ENCODE results near the gene ZMAT5.

DNA sequence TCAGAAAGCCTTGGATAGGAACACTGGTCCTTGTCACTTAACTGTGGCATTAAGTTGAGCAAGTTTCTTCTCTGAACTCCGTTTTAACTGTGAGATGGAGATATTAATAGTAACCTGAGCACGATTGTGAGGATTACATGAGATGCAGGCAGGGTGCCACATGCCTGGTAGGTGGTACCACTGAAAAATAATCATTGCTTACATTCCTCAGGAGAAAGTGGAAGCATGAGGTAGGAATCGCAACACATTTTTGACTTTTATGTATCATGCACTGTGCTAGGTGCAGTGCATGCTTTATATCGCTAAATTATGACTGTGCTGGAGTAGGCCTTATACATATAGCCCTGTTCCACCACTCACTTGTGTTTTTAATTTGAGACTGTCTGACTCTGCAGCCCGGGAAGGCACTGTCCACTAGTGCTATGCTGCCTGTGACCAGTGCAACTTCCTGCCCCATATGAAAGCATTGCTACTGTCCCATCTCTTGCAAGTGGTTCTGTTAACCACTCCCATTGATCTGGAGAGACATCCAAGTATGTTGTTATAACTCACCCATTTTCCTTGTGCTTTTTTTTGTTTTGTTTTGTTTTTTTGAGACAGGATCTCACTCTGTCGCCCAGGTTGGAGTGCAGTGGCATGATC, 1.4 kb upstream of the ZMAT5 start:
- TF ChIP-seq, protein P1, sequence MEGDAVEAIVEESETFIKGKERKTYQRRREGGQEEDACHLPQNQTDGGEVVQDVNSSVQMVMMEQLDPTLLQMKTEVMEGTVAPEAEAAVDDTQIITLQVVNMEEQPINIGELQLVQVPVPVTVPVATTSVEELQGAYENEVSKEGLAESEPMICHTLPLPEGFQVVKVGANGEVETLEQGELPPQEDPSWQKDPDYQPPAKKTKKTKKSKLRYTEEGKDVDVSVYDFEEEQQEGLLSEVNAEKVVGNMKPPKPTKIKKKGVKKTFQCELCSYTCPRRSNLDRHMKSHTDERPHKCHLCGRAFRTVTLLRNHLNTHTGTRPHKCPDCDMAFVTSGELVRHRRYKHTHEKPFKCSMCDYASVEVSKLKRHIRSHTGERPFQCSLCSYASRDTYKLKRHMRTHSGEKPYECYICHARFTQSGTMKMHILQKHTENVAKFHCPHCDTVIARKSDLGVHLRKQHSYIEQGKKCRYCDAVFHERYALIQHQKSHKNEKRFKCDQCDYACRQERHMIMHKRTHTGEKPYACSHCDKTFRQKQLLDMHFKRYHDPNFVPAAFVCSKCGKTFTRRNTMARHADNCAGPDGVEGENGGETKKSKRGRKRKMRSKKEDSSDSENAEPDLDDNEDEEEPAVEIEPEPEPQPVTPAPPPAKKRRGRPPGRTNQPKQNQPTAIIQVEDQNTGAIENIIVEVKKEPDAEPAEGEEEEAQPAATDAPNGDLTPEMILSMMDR (IDR thresholded peaks at IDR 0.05 in 2 of 3, conservative IDR thresholded peaks at IDR 0.05 in 1 of 3; ENCODE audit: borderline replicate concordance in 1 of 3, insufficient read depth in 1 of 3, low read depth in 2 of 3, low read length in 2 of 3) = no peak
- TF ChIP-seq POLR2AphosphoS5 (IDR thresholded peaks at IDR 0.05; ENCODE audit: low read depth, low read length) (no peak), POLR2A (IDR thresholded peaks at IDR 0.05; ENCODE audit: borderline replicate concordance, extremely low read depth, insufficient read depth, insufficient read length) (no peak), CEBPB (IDR thresholded peaks at IDR 0.05; ENCODE audit: low read depth) (no peak), RAD21 (IDR thresholded peaks at IDR 0.05; ENCODE audit: low read depth) (no peak), SRF (IDR thresholded peaks at IDR 0.05; ENCODE audit: low read depth) (no peak), FOSL1 (IDR thresholded peaks at IDR 0.05; ENCODE audit: low read depth) (no peak), ZNF274 (IDR thresholded peaks at IDR 0.05; ENCODE audit: low read depth, low read length) (no peak), EZH2 (IDR thresholded peaks at IDR 0.05) (no peak), CBX3 (IDR thresholded peaks at IDR 0.05; ENCODE audit: low read depth) (no peak), EZH2phosphoT487 (IDR thresholded peaks at IDR 0.05; ENCODE audit: borderline replicate concordance) (no peak), YY1 (IDR thresholded peaks at IDR 0.05; ENCODE audit: extremely low read depth, insufficient replicate concordance, low read depth, low read length) (no peak), JUND (IDR thresholded peaks at IDR 0.05) (no peak)
- TF ChIP-seq, protein P2, sequence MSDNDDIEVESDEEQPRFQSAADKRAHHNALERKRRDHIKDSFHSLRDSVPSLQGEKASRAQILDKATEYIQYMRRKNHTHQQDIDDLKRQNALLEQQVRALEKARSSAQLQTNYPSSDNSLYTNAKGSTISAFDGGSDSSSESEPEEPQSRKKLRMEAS (IDR thresholded peaks at IDR 0.05) = no peak
